Skeletal muscle satellite cell (primary cell): ENCODE data around the gene SACM1L.

ENCODE experiments used
- H3K27me3 ChIP-seq: 2 replicates; pipeline ENCODE4 v1.7.0; 2013; ENCODE audit warnings: low read length; ENCODE audit not compliant: control insufficient read depth, insufficient read depth
- H3K36me3 ChIP-seq: 2 replicates; pipeline ENCODE4 v1.7.0; 2013; ENCODE audit warnings: mild to moderate bottlenecking, control low read depth, low read length; ENCODE audit not compliant: insufficient read depth
- H3K4me1 ChIP-seq: 2 replicates; pipeline ENCODE4 v1.7.0; 2013; ENCODE audit warnings: low read length; ENCODE audit not compliant: control insufficient read depth, insufficient read depth
- H3K4me2 ChIP-seq: 2 replicates; pipeline ENCODE4 v1.7.0; 2013; ENCODE audit warnings: mild to moderate bottlenecking, low read length
- H3K4me3 ChIP-seq: 2 replicates; pipeline ENCODE4 v1.7.0; 2013; ENCODE audit warnings: low read length
- H3K9ac ChIP-seq: 2 replicates; pipeline ENCODE4 v1.7.0; 2013; ENCODE audit warnings: mild to moderate bottlenecking, low read depth, low read length, moderate library complexity
- H3K9me3 ChIP-seq: replicated peaks from 2 replicates; pipeline ENCODE4 v1.7.0; 2013; ENCODE audit warnings: mild to moderate bottlenecking, control low read depth, low read length

Gene SACM1L

DNA sequence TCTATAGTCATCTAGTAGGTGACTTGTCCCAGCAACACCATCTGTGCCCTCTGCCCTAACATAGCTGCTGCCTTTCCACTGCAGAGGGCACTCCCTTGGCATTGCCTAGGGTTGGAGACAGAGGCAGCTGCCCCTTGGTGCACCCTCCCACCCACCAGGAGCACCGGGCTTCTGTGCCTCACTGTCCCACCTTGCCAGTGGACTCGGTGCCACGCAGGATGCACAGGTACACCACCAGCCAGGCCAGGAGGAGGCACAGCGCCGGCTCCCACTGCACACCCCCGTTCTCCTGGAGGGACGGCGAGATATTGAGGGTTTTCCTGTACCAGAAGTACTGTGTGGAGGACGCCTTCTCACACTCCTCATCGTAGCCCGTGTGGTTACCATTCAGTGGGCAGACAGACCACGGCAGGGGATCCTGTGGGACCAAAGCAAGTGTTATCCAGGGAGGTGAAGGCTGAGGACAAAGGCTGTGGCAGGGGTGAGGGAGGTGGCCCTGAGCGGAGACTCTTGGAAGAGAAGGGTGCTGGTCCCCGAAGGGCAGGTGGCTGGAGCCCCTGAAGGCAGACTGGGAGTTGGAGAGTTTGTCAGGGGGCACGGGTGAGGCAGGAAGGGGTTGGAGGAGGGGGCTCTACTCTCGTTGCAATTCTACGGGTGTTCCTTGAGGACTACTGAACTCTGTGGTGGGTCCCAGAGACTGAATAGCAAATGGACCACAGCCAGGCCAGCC is 86.5 kb downstream of the SACM1L start:
- H3K27me3 ChIP-seq: peaks cover 73% of the 10 kb centered on the region
- H3K4me2 ChIP-seq: no peak overlapping the region
- no peaks in the 10 kb centered on the region for H3K9me3 ChIP-seq
- H3K4me3 ChIP-seq: no peak overlapping the region
- H3K9ac ChIP-seq: no peak overlapping the region
- no peaks in the 10 kb centered on the region for H3K4me1 ChIP-seq
- no peaks in the 10 kb centered on the region for H3K36me3 ChIP-seq

DNA sequence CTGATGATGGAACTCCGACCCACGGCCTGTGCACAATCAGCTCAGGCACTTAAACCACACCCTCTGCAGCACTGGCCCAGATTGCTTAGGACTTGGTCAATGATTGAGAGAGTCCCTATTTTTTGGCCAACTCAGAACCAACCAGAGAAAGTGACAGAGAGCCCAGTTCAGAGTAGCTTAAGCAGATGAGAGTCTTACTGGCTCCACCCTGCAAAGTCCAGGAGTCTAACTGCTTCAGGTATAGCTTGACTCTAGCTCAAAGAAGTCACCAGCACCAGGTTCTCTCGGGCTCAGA is 87.1 kb downstream of the SACM1L start:
- Histone ChIP-seq H3K27me3 (peaks cover 69% of the 10 kb centered on the region), H3K9me3 (no peaks in the 10 kb centered on the region), H3K9ac (no peak overlapping the region), H3K36me3 (no peaks in the 10 kb centered on the region), H3K4me2 (no peak overlapping the region), H3K4me1 (no peaks in the 10 kb centered on the region), H3K4me3 (no peak overlapping the region)

- Histone ChIP-seq H3K9me3 (no peaks in the 10 kb centered on the region), H3K4me1 (no peaks in the 10 kb centered on the region), H3K4me3 (no peak overlapping the region), H3K27me3 (peaks cover 69% of the 10 kb centered on the region), H3K9ac (no peak overlapping the region), H3K4me2 (no peak overlapping the region), H3K36me3 (no peaks in the 10 kb centered on the region)
Measured at GRCh38 chr3:45776611-45777010, 87.4 kb downstream of the SACM1L start.

- Histone ChIP-seq H3K36me3 (no peaks in the 10 kb centered on the region), H3K4me3 (no peak overlapping the region), H3K27me3 (peaks cover 68% of the 10 kb centered on the region), H3K9ac (no peak overlapping the region), H3K4me1 (no peaks in the 10 kb centered on the region), H3K4me2 (no peak overlapping the region), H3K9me3 (no peaks in the 10 kb centered on the region)
Measured at GRCh38 chr3:45777111-45777745, 88.0 kb downstream of the SACM1L start.

DNA sequence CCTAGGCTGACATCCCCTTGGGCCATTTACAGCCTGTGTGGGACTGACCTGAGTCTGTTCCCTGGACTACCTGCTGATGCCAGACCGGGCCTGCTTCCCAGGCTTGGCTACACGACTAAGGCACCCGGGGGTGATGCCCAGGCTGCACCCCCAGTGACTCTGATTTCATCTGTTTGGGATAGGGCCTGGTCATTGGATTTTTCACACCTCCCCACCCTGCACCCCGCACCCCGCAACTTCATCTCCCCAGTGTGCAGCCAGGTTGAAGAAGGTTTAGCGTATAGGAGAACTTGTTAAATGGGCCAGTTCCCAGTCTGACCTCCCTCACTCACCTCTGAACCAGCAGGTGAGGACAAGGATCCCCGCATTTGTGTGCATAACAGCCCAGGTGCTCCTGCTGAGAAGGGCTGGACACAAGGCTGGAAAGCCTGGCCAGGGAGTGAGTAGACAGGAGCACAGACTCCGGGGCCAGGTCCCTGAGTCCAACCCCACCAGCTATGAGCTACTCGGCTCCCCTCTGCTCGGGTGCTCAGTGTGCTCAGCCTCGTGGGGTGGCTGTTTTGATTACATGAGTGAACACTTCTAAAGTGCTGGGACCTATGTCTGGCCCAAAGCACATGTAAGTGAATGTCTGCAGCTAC is 88.7 kb downstream of the SACM1L start:
- Histone ChIP-seq H3K9ac (no peak overlapping the region), H3K9me3 (no peaks in the 10 kb centered on the region), H3K4me3 (no peak overlapping the region), H3K4me2 (no peak overlapping the region), H3K36me3 (no peaks in the 10 kb centered on the region), H3K4me1 (no peaks in the 10 kb centered on the region), H3K27me3 (peaks cover 67% of the 10 kb centered on the region)

GRCh38 chr3:45778761-45779201 is 89.6 kb downstream of the SACM1L start:
- H3K4me3 ChIP-seq: no peak overlapping the region
- H3K4me1 ChIP-seq: no peaks in the 10 kb centered on the region
- H3K9ac ChIP-seq: no peak overlapping the region
- peaks cover 66% of the 10 kb centered on the region for H3K27me3 ChIP-seq
- no peaks in the 10 kb centered on the region for H3K36me3 ChIP-seq
- H3K9me3 ChIP-seq: no peaks in the 10 kb centered on the region
- H3K4me2 ChIP-seq: no peak overlapping the region

DNA sequence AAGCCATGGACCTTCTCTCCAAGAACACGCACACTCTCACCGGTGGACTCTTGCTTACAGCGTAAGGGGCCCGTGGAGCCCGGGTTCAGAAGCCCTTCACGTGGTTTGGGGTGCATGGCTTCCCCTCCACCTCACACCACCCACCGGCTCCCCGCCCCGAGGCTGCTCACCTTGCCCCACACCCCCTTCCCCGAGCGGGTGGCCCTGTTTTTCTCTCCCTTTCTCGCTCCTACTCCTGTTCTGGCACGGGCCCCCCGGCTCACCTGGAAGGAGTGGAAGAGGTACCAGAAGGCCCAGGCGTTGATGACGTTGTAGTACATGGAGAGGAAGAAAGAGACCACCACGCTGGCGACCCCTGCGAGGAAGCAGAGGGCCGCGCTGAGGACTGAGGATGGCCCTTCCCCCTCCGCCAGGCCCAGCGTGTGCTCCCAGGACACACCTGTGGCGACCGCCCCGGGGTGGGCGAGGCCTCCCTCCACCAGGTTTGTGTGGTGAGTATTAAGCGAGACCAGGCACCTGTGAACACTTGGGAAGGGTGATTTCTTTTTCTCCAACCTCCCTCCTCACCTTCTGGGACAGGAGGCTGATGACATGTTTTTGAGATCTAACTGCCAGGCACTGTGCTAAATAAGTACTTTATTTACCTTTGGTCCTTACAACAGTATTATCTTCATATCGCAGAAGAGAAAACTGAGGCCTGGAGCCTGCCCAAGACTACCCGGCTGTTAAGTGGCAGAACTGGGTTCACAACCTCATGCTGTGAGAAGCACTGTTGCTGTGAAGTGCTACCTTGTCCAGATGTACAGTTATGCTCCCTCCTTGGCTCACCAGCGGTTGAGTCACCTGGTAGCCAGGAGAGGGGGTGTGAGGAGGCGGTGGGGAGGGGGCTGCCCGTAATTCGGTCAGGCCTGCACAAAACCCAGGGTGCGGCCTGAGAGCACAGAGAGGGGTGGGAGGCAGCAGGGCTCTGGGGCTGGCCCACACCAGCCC is 90.8 kb downstream of the SACM1L start:
- Histone ChIP-seq H3K27me3 (peaks cover 68% of the 10 kb centered on the region), H3K4me3 (no peak overlapping the region), H3K9ac (no peak overlapping the region), H3K4me1 (no peaks in the 10 kb centered on the region), H3K9me3 (no peaks in the 10 kb centered on the region), H3K36me3 (no peaks in the 10 kb centered on the region), H3K4me2 (no peak overlapping the region)

GRCh38 chr3:45781271-45781670 is 92.1 kb downstream of the SACM1L start:
- H3K27me3 ChIP-seq: peaks cover 70% of the 10 kb centered on the region
- H3K9me3 ChIP-seq: no peaks in the 10 kb centered on the region
- H3K4me3 ChIP-seq: no peak overlapping the region
- no peak overlapping the region for H3K9ac ChIP-seq
- no peak overlapping the region for H3K4me2 ChIP-seq
- no peaks in the 10 kb centered on the region for H3K4me1 ChIP-seq
- H3K36me3 ChIP-seq: no peaks in the 10 kb centered on the region

- Histone ChIP-seq H3K27me3 (peaks cover 70% of the 10 kb centered on the region), H3K9me3 (no peaks in the 10 kb centered on the region)
Measured at GRCh38 chr3:45781841-45782240, 92.6 kb downstream of the SACM1L start.

DNA sequence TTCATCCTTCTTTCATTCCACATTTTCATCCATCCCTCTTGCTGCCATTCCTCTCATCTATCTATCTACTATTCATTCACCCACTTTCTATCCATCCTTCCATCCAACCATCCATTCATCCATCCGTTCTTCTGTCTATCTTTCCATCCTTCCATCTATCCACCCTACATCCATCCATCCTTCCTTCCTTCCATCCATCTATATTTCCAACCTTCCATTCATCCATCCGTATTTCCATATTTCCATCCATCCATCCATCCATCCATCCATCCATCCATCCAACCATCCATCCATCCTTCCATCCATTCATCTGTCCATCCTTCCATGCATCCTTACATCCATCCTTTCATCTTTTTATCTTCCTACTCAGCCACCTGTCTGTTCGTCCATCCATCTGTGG is 93.2 kb downstream of the SACM1L start:
- Histone ChIP-seq H3K9me3 (no peaks in the 10 kb centered on the region), H3K4me2 (no peak overlapping the region), H3K4me3 (no peak overlapping the region)

More at GRCh38 chr3:45781841-45782240, 92.6 kb downstream of the SACM1L start:
- H3K4me1 ChIP-seq: no peaks in the 10 kb centered on the region
- H3K36me3 ChIP-seq: no peaks in the 10 kb centered on the region
- no peak overlapping the region for H3K4me3 ChIP-seq
- H3K4me2 ChIP-seq: no peak overlapping the region
- no peak overlapping the region for H3K9ac ChIP-seq

GRCh38 chr3:45783667-45784066 is 94.5 kb downstream of the SACM1L start:
- no peak overlapping the region for H3K9ac ChIP-seq
- no peak overlapping the region for H3K4me2 ChIP-seq
- no peaks in the 10 kb centered on the region for H3K9me3 ChIP-seq
- peaks cover 68% of the 10 kb centered on the region for H3K27me3 ChIP-seq
- H3K4me1 ChIP-seq: no peaks in the 10 kb centered on the region
- H3K36me3 ChIP-seq: no peaks in the 10 kb centered on the region
- no peak overlapping the region for H3K4me3 ChIP-seq

More for the DNA sequence above, 93.2 kb downstream of the SACM1L start:
- H3K4me1 ChIP-seq: no peaks in the 10 kb centered on the region
- peaks cover 69% of the 10 kb centered on the region for H3K27me3 ChIP-seq
- H3K9ac ChIP-seq: no peak overlapping the region
- H3K36me3 ChIP-seq: no peaks in the 10 kb centered on the region
